AG04449 (cell line): ENCODE data around the gene METAP1D.

Experiments
- CTCF ChIA-PET: fragments of 350-600 bp; formaldehyde crosslinking; extraction: SDS; loops from one replicate; lab custom pipeline; 2021; ENCODE audit warnings: antibody characterized with exemption; lab: Yijun Ruan, JAX
- POLR2A ChIA-PET: fragments of 400-600, 350-600 bp; formaldehyde crosslinking; extraction: SDS; loops from one replicate; lab custom pipeline; 2020; ENCODE audit warnings: antibody characterized with exemption, inconsistent platforms; lab: Yijun Ruan, JAX
- DNase-seq: peaks from one replicate; pipeline ENCODE4 v3.0.0-alpha.2; 2010; ENCODE audit warnings: low read depth, low spot score
- H3K4me3 ChIP-seq: 2 replicates; pipeline ENCODE4 v1.5.1; 2011; ENCODE audit warnings: low read depth, mild to moderate bottlenecking, control low read depth, low read length
- CTCF ChIP-seq: IDR thresholded peaks from one replicate; pipeline ENCODE4 v1.5.1; 2011; ENCODE audit warnings: mild to moderate bottlenecking, moderate library complexity, low read length, control low read depth, inconsistent platforms; ENCODE audit not compliant: insufficient read depth; ENCODE audit errors: missing control alignments

METAP1D gene

GRCh38 chr2:172040311-172040710, 40.6 kb downstream of the METAP1D start:
- CTCF ChIA-PET: no interaction called here
- DNase-seq: no peak
- POLR2A ChIA-PET: no interaction called here
- no peak overlapping the region for H3K4me3 ChIP-seq
- no peak for TF ChIP-seq CTCF

- TF ChIP-seq CTCF: no peak
- no peak overlapping the region for H3K4me3 ChIP-seq
- ChIA-PET CTCF (no interaction called here), POLR2A (interaction anchor here (0.7 kb wide), 1 partner anchor 51 kb away, joined by 3 read pairs; no protein-coding TSS in a partner anchor)
- DNase-seq: no peak
Measured at GRCh38 chr2:172046080-172046678, 46.4 kb downstream of the METAP1D start.

DNA sequence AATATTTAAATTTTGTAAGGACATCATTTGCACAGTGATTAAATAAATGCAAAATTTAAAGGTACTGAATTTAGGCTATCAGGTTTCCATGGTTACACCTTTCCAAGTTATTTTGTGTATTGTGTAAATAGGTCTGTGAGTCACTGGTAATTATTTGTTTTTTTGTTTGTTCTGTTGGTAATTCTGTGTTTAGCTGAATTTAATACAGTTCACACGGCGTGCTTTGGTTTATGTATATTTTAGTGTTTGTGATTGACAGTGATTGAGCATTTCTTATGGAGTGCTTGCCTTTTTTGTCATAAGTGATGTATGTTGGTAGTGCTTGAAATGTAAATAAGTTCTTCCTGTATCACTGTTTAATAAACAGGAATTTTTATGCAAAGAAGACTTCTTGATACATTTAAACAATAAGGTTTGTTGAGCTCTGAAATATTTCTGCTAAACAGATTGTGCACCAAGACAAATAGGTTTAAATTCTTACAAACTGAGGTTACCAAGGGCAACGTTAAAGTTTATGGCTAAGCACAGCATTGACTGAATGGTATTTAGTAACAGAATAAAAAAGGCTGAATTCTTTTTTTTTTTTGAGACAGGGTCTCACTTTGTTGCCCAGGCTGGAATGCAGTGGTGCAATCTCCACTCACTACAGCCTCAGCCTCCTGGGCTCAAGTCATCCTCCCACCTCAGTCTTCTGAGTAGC, 47.3 kb downstream of the METAP1D start:
- POLR2A ChIA-PET: interaction anchor here (0.7 kb wide), 1 partner anchor 50 kb away, joined by 3 read pairs; no protein-coding TSS in a partner anchor
- CTCF ChIA-PET: no interaction called here
- DNase-seq: no peak
- no peak overlapping the region for H3K4me3 ChIP-seq
- no peak for TF ChIP-seq CTCF

- no peak for TF ChIP-seq CTCF
- CTCF ChIA-PET: no interaction called here
- no peak for DNase-seq
- POLR2A ChIA-PET: no interaction called here
- no peak overlapping the region for H3K4me3 ChIP-seq
Measured at GRCh38 chr2:172047566-172048507, 48.1 kb downstream of the METAP1D start.

DNA sequence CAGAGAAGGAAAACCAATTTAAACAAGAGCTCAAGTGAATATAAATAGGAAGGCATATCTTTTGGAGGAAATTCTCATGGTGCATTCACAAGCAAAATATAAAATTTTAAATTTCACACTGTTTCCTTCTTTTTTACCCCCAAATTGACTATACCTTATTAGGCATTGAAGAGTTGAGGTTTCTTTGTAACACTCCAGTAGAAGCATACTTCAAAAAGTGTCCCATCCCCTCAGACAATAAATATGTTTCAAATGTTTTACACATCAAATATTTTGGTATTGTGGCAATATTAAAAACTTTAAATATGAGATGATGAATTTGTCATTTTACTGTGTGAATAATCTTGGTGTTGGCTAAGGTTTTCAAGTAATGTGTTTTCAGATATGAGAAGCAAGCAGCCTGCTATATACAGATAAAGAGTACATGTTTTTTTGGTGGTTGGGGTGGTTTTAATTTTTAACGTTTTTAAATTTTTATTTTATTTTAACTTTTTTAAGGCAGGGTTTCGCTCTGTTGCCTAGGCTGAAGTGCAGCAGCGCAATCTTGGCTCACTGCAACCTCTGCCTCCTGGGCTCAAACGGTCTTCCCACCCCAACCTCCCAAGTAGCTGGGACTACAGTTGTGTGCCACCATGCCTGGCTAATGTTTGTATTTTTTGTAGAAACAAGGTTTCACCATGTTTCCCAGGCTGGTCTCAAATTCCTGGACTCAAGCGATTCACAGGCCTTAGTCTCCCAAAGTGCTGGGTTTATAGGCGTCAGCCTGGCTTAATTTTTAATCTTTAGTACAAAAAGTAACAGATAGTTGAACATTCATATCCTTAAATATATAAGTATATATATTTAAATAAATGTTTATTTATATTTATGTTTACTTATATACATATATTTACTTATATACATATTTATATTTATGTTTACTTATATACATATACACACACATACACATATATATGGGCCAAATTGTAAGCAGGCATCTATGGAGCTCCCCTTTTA, 49.1 kb downstream of the METAP1D start:
- H3K4me3 ChIP-seq: no peak overlapping the region
- ChIA-PET CTCF (interaction anchor here (1.1 to 1.2 kb wide), 4 partner anchors 11 to 57 kb away, joined by 3 read pairs; no protein-coding TSS in a partner anchor), POLR2A (interaction anchor here (0.8 kb wide), 1 partner anchor 36 kb away, joined by 3 read pairs; the partner anchor contains the start of gene DLX1)
- no peak for TF ChIP-seq CTCF
- no peak for DNase-seq
